ENCODE measurements around the gene POLR2B.

Gene POLR2B

DNA sequence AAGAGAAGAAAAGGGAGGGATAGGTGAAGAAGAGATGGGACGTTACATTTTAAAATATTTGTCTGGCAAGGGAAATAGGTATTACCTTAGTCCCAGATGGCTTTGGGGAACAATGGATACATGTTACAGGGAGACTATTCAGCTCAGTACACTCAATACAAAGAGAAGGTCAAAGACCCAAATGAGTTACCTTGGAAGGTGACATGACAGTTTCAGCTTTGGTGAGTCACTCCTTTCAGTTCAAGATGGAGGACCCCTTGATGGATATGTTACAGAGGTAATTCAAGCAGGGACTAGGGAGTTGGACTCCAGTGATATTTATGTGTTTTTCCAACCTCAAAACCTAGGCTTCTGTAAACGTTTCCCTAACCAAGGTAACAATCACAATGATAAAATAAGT is 6.3 kb upstream of the POLR2B start:
- TF ChIP-seq, protein P1, sequence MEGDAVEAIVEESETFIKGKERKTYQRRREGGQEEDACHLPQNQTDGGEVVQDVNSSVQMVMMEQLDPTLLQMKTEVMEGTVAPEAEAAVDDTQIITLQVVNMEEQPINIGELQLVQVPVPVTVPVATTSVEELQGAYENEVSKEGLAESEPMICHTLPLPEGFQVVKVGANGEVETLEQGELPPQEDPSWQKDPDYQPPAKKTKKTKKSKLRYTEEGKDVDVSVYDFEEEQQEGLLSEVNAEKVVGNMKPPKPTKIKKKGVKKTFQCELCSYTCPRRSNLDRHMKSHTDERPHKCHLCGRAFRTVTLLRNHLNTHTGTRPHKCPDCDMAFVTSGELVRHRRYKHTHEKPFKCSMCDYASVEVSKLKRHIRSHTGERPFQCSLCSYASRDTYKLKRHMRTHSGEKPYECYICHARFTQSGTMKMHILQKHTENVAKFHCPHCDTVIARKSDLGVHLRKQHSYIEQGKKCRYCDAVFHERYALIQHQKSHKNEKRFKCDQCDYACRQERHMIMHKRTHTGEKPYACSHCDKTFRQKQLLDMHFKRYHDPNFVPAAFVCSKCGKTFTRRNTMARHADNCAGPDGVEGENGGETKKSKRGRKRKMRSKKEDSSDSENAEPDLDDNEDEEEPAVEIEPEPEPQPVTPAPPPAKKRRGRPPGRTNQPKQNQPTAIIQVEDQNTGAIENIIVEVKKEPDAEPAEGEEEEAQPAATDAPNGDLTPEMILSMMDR (IDR thresholded peaks at IDR 0.05; ENCODE audit: borderline replicate concordance, control extremely low read depth, extremely low read depth, insufficient read depth, missing control alignments), result no peak
- in situ Hi-C loops (cut with MboI; ENCODE audit: low sequenced_read_pairs, unreplicated experiment), result no loop called here
- DNase-seq (ENCODE audit: low spot score), result no peak

DNA sequence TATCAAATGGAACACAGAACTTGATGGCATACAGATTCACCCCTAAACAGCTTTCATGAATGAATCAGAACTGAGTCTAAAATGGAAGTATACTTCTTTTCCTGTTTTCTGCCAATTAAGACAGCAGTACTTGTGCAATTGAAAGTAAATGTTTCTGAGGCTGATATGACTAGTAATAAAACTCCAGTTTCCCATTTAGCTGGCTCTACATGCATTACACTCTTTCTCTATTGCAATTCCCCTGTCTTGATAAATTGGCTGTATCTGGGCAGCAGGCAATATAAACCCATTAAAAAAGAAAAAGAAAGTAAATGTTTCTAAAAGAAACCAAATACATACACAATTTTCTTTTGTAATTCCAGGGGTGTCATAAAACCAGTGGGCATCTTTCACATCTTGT is 5.9 kb upstream of the POLR2B start:
- in situ Hi-C loops (cut with MboI; ENCODE audit: low sequenced_read_pairs, unreplicated experiment), result no loop called here
- TF ChIP-seq, protein P1 (IDR thresholded peaks at IDR 0.05; ENCODE audit: borderline replicate concordance, control extremely low read depth, extremely low read depth, insufficient read depth, missing control alignments), result no peak
- no peak for DNase-seq (ENCODE audit: low spot score)

DNA sequence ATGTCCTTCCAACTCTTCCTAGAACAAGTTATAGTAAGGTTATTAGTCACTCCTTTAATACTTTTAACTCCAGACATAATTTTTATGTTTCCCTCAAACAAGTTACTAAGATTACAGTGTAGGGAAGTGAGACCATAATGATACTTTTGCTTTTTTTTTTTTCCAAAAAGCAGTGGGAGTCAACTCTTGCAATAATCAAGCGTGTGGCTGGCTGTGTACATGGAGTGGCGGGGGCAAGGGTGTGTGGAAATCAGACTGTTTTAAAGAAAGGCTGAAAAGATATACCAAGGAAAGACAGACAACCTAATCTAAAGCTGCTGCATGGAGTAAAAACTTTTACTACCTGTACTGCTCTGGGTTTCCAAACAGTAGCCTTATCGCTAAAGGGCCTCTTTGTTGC is 5.4 kb upstream of the POLR2B start:
- no peak for DNase-seq (ENCODE audit: low spot score)
- TF ChIP-seq, protein P1 (IDR thresholded peaks at IDR 0.05; ENCODE audit: borderline replicate concordance, control extremely low read depth, extremely low read depth, insufficient read depth, missing control alignments), result no peak
- in situ Hi-C loops (cut with MboI; ENCODE audit: low sequenced_read_pairs, unreplicated experiment), result no loop called here

DNA sequence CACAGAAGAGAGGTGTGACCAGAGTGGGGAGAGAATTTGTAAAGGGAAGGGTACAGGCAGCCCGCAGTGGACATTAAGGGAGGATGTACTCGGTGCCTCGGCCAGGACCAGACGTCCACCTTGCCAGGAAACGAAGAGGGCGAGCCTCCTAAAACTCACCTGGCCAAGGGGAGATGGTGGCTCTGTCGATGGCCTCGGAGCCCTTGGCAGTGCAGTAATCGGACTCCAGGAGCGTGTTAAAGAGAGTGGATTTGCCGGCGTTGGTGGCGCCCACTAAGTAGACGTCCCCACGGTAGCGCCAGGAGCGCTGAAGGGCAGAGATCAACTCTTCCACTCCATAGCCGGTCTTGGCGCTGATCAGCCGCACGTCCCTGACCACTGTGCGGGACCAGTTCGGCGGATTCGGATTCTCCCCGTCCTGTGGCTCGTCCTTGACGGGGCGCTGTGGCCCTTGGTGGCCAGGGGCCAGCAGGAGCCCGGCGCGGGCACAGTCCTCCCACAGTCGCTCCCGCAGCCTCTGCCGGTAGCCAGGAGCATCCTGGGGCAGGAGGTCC is 2.3 kb upstream of the POLR2B start:
- in situ Hi-C loops (cut with MboI; ENCODE audit: low sequenced_read_pairs, unreplicated experiment), result no loop called here
- DNase-seq (ENCODE audit: low spot score), result peak; percentile 27
- TF ChIP-seq, protein P1 (IDR thresholded peaks at IDR 0.05; ENCODE audit: borderline replicate concordance, control extremely low read depth, extremely low read depth, insufficient read depth, missing control alignments), result no peak

DNA sequence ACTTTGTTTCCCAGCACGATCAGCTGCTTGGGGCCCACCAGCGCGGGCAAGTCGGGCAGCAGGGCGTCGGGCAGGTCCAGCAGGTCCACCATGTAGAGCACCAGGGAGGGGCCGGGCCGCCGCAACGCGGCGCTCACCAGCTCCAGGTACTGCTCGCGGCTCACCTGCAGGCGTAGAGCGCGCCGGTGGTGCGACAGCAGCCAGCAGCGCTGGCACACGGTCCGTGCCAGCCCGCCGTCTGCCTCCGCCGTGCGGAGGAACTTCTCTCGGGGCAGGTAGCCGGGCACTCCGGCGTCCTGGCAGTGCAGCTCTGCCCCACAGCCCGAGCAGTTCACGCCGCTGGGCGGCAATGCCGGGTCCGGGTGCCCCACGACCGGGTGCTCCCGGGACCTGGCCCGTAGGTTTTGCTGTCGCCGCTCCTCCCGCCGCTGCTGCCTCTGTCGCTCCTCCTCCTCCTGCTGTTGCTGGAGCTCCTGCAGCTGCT is 1.8 kb upstream of the POLR2B start:
- peak; percentile 66 for DNase-seq (ENCODE audit: low spot score)
- TF ChIP-seq, protein P1 (IDR thresholded peaks at IDR 0.05; ENCODE audit: borderline replicate concordance, control extremely low read depth, extremely low read depth, insufficient read depth, missing control alignments), result peak; percentile 1
- in situ Hi-C loops (cut with MboI; ENCODE audit: low sequenced_read_pairs, unreplicated experiment), result no loop called here

DNA sequence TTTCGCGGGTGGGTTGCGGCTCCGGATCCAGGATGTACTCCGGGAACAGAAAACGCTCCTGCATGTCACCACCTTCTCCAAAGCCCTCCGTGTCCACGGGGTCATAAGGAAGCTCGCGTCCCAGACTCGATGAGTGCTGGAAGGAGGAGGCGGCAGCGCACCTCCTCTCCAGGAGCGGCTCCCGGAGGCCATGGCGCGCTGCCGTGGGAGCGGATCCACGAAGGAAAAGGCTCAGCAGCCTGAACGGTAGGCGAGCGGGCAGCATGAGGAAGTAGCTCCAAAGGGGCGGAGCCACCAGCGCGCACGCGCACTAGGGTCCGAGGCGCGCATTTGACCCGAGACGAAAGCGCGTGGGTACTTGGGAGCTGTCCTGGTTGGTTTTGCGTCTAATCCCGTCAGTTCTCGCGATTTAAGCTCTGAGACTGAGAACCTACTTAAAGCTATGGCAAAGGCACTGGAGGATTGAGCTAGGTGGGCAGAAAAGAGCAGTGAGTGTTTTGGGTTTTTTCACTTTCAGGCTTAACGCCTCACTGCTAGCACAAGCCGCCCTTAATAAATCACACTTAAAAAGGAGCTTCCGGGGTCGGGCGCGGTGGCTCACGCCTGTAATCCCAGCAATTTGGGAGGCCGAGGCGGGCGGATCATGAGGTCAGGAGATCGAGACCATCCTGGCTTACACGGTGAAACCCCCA is 1.2 kb upstream of the POLR2B start, which contains the start of gene NOA1:
NOA1 (minus strand) TSS at position 286 of the 692 bp plus-strand sequence; CDS start at position 265, 21 bp downstream.
- in situ Hi-C loops (cut with MboI; ENCODE audit: low sequenced_read_pairs, unreplicated experiment), result no loop called here
- peak; percentile 96 for DNase-seq (ENCODE audit: low spot score)
- TF ChIP-seq, protein P1 (IDR thresholded peaks at IDR 0.05; ENCODE audit: borderline replicate concordance, control extremely low read depth, extremely low read depth, insufficient read depth, missing control alignments), result no peak

All from GM13976 (cell line).